Ishikawa (cell line): ENCODE results near the gene TRMT61A.

Source experiments
- EGR1 ChIP-seq: IDR thresholded peaks from 2 replicates; pipeline ENCODE4 v1.6.1; 2012
- MAX ChIP-seq: IDR thresholded peaks from 2 replicates; pipeline ENCODE4 v1.6.1; 2012
- USF1 ChIP-seq: IDR thresholded peaks from 2 replicates; pipeline ENCODE4 v1.6.1; 2012
- YY1 ChIP-seq: IDR thresholded peaks from 2 replicates; pipeline ENCODE4 v1.6.1; 2012; ENCODE audit warnings: low read depth

DNA sequence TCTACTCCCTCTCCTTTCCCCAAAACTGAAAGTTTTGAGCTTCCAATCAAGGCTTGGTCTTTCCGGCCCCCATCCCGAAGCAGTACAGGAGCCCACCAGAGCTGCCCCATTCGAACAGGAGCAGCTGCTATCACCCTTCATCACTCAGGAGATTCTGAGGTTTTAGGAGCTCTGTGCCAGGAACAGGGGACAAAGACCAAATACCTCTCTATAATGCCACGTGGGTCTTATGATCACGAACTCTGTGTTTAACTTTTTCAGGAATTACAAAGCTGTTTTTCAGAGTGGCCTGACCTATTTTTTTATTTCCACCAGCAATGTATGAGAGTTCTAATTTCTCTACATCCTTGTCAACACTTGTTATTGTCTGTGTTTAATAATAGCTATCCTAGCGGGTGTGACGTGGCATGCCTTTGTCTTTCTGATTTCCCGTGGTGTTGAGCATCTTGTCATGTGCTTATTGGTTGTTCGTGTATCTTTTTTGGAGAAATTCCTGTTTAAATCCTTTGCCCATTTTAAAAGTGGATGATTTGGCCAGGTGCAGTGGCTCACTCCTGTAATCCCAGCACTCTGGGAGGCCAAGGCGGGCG lies 55.4 kb downstream of the TRMT61A start:
- TF ChIP-seq USF1: no peak
- TF ChIP-seq EGR1: no peak
- no peak for TF ChIP-seq MAX
- no peak for TF ChIP-seq YY1
